Activated naive CD8-positive, alpha-beta T cell treated with anti-CD3 and anti-CD28 coated beads, Interleukin-2, amount 50 U/mL, for 16 hours (primary cell): ENCODE data around the gene CCND1.

Experiments used
- DNase-seq: peaks from one replicate; pipeline ENCODE4 v3.0.0-alpha.2; 2020; ENCODE audit warnings: low read depth, low spot score

CCND1 gene

DNA sequence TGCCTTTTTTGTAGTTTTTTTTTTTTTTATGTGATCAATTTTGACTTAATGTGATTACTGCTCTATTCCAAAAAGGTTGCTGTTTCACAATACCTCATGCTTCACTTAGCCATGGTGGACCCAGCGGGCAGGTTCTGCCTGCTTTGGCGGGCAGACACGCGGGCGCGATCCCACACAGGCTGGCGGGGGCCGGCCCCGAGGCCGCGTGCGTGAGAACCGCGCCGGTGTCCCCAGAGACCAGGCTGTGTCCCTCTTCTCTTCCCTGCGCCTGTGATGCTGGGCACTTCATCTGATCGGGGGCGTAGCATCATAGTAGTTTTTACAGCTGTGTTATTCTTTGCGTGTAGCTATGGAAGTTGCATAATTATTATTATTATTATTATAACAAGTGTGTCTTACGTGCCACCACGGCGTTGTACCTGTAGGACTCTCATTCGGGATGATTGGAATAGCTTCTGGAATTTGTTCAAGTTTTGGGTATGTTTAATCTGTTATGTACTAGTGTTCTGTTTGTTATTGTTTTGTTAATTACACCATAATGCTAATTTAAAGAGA, 12.5 kb downstream of the CCND1 start:
- DNase-seq, result no peak

DNA sequence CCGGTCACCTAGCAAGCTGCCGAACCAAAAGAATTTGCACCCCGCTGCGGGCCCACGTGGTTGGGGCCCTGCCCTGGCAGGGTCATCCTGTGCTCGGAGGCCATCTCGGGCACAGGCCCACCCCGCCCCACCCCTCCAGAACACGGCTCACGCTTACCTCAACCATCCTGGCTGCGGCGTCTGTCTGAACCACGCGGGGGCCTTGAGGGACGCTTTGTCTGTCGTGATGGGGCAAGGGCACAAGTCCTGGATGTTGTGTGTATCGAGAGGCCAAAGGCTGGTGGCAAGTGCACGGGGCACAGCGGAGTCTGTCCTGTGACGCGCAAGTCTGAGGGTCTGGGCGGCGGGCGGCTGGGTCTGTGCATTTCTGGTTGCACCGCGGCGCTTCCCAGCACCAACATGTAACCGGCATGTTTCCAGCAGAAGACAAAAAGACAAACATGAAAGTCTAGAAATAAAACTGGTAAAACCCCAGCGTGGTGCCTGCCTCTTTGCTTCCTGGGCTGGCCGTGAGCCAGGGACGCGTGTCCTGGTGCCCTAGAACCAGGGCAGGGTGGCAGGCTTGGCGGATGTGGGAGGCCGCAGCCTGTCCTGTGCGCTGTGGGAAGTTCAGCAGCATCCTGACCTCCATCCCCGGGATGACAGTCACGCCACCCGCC, 13.2 kb downstream of the CCND1 start:
- DNase-seq, result no peak

DNA sequence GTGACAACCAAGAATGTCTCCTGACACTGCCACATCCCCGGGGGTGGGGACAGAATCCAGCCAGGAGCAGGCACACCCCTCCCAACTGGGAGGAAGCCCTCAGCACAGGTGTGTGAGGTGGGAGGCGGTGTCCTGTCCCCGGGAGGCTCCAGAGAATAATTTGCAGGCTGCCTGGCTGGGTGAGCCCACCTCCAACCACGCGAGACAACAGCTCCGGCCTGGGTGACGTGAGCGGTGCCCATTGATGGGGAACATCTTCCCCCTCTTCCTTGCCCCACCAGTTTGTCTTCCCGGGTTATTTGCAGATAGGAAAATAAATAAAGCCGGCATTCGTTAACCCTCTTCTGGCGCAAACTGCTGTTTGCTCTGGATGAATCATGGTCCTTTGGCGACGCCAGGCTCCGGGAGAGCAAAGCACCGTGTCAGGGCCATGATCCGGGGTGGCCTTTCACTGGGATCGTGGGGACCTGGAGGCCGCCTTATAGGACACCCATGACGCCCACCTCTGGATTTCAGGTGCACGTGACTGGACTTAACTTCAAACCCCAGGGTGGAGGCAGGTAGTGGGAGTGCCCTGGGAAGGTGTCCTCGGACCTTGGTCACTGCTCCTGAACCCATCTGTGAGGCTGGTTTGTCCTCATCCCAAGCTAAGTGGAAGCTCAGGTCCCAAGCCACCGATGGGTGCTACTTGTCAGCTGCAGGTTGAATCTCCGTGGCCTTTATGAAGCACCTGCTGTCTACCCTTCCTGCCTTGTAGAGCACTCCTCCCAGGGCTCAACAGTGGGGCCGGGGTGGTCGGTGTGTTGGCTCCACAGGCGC, 13.9 kb downstream of the CCND1 start:
- no peak for DNase-seq

DNA sequence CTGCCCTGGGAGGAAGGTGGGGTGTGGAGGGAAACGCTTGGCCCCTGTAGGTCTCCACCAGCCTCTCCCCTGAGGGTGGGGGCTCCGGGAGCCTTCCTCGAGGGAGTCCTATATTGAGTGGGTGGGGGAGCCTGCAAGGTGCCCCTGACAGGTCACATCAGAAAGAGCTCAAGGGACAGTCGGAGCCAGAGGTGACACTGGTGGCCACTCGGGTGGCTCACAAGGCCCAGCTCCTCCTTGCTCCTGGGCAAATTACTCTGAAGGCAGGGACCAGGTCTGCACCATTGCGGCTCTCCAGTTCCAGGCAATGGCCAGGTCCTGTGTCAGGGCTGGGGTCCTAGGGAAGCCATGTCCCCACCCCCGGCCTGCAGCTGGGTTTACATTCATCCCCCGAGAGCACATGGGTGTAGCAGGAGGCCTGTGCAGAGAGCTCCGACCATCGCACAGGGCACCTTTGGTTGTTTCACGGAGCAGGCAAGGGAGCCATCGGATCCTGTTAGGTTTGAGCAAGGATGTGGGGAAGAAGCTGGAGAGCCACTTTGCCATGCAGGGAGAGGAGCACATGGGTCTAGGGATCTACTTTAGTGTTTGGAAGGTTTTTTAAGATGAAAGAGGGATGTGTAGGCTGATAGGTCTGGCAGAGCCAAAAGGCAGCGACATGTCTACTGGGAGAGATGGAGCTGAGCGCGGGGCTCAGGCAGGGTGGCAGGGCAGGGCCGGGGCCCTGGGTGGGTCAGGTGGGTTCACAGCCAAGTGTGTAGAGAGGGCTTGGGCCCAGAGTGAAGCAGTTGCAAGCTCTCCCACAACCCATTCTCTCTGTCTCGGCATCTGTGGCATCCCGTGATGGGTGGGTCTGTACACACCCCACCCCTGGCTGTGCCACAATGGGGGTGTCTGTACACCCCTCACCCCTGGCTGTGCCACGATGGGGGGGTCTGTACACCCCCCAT, 14.8 kb downstream of the CCND1 start:
- no peak for DNase-seq

DNA sequence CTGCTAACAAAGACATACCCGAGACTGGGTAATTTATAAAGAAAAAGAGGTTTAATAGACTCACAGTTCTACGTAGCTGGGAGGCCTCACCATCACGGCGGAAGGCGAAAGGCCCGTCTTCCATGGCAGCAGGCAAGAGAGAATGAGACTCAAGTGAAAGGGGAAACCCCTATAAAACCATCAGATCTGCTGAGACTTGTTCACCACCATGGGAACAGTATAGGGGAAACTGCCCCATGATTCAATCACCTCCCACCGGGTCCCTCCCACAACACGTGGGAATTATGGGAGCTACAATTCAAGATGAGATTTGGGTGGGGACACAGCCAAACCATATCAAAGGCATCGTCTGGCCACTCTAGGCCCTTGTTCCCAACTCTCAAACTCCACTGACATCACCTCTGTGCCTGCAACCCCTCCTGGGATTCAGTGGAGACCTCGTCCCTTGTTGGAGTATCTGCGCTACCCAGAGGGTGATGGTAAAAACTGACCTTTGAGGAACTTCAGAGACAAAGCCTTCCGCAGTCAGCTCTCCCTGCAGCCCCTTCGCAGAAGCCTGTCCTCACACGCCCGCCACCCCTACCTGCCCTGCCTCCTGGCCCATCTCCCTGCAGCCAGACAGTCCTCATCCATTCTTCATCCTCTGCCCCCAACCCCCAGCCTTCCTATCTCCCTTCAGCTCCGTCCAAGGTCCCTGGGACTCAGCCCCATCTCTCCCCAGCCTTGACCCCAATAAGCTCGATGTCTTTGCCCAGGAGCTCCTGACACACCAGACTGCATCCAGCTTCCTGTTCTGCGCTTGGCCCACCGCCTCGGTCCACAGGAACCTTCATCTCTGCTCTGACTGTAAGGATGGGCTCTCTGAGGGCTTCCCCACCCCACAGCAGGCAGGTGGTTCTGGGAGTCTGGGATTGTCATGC, 15.8 kb downstream of the CCND1 start:
- no peak for DNase-seq

DNA sequence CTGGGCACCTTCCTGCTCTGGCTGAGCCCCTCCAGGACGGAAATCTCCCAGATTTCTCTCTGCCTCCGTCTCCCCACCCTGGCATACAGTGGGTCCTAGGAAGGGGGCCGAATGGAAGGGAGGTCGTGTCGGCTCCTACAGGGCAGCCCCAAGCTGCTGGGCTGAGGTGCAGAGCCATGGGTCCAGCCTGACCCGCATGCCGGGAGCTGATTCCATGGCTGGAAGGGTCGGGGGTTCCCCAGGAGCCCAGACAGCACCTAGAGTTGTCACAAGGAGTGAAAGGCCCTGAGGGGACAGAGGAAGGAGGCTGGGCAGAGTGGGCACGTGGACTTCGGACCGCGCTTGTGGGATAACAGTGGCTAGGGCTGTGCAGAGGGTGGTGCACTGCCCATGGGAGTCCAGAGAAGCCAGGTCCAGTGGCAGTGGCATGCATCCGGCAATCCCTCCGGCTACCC, 16.5 kb downstream of the CCND1 start:
- no peak for DNase-seq

DNA sequence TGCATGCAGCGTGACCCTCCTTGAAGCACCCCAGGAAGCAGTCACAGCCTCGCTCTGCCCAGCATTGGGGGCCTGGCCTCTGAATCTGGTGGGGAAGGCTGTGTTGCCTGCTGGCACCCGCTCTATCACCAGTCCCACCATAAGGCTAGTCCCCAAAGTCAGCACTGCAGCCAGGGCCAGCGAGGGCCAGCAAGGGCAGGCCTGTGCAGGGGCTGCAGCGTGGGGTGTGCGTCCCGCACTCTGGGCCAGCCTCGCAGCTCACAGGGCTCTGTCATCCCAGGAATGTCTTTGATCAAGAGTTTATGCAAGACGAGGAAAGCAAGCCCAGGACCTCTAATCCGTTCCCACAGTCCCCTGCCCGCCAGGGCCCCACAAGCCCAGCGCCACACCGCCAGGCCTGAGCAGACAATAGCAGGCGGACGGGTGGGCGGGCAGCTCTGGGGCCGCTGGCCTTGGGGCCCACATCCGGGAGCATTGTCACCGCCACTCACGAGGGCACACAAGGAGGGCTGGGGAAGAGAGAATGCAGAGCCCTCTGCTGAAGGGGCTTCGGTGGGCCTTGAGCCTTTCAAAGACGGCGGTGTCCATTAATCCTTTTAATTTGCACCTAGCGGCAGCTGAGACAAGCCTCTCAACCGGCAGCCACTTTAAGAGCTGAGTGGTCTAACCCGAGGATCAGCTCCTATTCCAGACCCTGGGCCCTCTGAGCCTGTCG, 17.1 kb downstream of the CCND1 start:
- no peak for DNase-seq

DNA sequence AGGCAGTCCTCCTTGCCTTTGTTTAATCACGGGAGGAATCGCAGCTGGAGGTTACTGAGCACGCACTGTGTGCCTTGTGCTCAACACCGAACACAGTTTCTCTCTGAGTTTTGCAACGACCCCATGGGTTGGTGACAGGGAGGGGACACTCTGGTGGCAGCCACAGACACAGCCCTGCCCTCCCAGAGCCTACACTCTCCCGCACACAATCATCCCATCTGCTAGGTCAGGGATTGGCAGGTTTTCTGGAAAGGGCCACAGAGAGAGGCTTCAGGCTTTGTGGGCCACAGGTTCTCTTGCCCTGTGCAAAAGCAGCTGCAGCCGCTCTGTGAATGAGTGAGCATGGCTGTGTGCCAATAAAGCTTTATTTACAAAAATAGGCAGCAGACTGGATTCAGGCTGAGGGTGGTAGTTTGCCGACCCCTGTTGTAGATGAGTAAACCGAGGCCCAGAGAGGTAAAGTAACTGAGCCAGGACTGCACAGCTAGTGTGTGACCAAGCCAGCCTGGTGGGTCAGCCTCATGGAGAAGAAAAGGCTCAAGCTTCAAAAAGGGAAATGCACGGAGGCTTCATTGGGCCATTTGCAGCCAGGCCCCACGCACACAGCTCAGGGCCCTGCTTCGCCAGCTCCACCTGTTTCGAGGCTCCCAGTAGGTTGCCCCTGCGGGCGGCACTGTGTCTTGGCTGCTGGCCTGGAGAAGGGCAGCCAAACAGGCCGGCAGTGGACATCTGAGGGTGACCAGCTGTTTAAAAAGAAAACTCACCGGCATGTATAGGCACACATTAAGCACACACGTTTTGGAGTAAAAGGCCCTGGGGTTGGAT, 17.9 kb downstream of the CCND1 start:
- DNase-seq, result no peak

DNA sequence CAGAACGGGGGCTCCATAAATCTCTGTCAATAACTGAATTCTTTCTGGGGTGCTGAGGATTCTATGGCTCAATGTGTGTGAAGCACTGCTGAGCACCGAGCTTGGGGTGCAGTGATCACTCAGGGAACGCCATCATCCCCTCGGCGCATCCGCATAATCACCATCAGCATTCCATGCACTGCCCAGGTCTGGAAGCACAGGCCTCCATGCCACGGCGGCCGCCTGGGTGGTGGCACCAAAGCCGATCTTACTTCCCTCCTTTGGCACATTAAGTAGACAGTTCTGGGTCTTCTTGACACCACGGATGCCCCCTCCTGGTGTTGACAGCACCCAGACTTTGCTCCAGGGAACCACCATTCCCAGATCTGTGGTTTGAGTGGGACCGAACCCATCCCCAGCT, 18.6 kb downstream of the CCND1 start:
- no peak for DNase-seq

DNA sequence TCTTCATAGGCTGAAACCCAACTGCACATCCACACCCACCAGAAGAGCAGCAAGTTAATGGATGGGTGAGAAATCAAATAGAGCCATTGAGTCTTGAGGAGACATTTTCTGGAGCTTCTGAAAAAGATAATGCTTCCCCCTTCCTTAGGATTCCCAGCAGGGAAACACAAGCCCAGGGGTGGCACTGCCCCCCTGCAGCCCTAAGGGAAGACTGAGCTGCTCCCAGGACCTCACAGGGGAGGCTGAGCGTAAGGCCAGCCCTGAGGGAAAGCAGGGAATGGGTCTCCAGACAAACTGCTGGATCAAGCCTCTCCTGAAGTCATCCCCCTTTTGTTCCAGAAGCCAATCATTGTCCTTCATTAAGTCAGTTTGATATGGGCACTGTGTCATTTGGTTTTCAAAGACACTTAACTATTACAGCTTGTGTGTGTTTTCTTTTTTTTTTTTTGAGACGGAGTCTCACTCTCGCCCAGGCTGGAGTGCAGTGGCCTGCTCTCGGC, 19.1 kb downstream of the CCND1 start:
- no peak for DNase-seq

DNA sequence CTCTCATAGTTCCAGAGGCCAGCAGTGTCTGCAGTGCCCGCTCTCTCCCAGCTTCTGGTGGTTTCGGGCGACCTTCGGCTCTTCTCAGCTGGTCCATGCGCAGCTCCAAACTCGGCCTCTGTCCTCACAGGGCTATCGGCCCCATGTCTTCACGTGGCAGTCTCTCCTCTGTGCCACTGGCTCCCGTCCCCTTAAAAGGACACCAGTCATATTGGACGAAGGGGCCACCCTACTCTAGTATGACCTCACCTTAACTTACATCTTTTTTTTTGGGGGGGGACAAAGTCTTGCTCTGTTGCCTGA, 20.4 kb downstream of the CCND1 start:
- no peak for DNase-seq

DNA sequence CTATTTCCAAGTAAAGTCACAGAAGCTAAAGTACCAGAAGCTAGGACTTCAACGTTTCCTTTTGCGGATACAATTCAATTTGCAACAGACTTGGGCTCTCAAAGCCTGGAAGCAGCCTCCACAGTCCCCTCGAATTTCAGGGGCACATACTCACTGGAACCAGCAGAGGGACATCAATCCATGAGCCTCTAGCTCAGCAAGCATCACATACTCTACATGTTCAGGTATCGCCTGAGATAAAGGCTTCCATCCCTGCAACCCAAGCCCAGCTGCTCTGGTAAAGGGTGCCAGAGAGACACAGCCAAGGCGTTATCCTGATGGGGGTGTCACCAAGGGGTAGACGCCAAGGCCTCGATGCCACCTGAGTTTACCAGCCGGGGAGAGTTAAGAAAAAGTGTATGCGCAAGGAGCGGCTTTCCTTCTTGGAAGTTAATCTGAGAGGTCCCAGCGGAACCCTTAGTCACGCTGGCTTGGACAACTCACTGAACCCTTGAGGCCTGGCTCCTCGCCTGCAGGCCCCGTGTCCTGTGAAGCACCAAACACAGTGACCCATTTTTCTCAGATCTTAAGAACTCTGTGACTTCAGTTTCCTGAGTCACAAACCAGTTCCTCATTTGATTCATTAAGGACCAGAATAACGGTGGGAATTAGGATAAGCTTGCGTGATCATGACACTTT, 21.2 kb downstream of the CCND1 start:
- DNase-seq, result no peak

DNA sequence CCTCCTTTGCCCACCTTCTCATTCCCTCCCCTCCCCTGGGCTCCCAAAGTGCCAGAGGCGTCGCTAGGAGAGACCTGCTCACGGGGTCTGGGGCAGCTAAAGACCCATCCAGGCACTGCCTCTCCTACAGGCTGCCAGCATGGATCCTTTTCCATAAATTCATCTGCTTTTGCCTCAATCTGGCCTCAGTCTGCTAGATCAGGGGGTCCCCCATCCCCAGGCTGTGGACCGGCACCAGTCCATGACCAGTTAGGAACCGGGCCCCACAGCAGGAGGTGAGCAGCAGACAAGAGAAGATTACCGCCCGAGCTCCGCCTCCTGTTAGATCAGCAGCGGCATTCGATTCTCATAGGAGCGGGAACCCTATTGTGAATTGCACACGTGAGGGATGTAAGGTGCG, 21.9 kb downstream of the CCND1 start:
- DNase-seq, result no peak

DNA sequence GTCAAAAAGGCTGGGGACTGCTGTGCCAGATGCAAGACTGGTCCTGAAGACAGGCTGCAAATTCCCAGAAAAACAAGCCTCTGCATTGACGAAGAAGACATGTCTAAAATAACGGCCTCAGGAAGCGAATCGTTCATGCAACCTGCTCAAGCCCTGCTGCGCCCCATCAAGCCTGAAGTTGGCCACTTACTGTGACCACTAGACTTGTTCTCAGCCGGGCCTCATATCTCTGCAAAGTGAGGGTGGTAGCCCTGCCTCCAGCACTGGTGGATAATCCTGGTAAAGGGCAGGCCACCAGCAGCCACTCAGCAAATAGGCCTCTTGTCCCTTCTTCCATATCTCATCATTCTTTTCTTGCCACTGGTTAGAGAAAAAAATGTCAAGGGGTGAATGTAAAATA, 22.4 kb downstream of the CCND1 start:
- DNase-seq, result no peak

DNA sequence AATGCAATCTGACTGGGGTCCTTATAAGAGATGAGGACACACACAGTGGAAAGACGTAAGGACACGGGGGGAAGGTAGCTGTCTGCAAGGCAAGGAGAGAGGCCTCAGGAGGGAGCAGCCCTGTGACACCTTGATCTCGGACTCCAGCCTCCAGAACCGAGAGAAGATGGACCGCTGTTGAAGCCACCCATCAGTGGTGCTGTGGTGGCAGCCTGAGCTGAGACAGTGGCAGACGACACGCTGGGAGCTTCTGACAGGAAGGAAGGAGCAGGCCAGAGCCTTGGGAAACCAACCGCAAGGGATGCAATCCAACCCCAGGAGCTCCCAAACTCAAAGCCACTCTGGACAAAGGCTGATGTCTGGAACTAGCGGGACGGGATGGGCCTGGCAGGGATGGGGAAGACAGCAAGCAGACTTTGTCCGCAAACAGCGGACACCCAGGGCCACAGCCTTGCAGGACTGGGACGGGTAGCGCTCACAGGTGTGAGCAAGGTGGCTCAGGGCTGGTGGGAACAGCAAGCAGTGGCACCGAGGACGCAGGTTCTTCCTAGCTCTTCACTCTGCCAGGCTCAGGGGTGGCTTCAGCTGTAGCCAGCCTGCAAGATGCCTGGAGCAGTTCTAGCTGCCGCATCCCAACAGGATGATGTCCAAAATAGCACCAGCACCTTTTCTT, 23.3 kb downstream of the CCND1 start:
- DNase-seq, result no peak

DNA sequence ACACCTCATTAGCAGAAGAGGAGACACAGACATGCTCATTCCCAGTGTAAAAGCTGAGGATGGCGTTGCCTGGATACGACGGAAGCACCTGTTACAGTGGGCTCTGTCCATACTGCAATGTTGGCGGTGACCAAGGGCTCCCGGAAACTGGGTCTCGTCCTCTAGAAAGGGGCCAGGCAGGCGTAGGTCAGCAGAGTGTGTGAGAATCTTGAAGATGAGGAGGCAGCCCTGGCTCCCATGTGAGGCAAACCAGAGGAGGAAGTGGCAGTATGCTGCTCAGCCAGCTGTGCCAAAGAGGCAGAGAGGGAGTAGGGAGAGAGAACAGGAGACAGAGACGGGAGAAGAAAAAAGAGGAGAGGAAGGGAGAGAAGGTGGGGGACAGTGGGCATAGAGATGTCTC, 23.9 kb downstream of the CCND1 start:
- no peak for DNase-seq

DNA sequence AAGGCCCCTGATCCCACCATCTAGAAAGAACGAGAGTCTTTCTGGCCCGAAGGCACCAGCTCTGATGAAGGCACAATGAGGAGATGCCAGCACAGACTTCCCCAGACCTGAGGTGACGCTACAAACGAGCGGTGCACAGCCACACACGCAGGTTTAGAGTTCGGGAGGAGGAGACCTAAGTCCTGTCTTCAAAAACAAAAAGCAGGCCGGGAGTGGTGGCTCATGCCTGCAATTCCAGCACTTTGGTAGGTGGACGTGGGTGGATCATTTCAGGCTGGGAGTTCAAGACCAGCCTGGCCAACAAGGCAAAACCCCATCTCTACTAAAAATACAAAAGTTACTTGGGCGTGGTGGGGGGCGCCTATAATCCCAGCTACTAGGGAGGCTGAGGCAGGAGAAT, 24.7 kb downstream of the CCND1 start:
- no peak for DNase-seq

DNA sequence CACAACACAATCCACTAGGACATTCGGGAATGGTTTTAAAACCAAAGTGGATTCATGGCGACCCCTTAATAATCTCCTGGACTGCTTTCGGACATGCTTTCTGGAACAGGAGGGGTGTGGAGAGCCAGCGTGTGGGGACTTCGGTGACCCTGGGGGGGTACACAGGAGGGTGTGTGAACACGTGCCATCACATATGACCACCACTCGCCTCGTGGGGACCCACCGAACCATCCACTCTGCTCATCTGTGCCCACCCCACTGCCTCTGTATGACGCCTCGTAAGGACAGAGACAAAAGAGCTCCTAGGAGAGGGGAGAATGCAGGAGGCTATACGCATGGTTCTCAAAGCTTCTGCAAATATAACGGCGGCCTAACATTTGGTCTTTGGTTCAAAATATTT, 25.3 kb downstream of the CCND1 start:
- DNase-seq, result no peak
